ENCODE data around the gene PCDHA11. TPM values are rescaled to one million over a fixed set of nuclear protein-coding genes. Genes with fewer than 3 reads are reported as not detected.

The PCDHA11 gene
- total and polyA plus RNA-seq, 2 donors (not counting 3 experiments of a cell fraction or from before 2014, with no cell fraction given) = not detected

GRCh38 chr5:140877262-140877581 lies 8.5 kb downstream of the PCDHA11 start:
- POLR2A ChIA-PET = no interaction called here
- no peak overlapping the region for H3K9ac ChIP-seq (replicated peaks; ENCODE audit: extremely low read depth, insufficient read depth, low read length)
- CTCF ChIA-PET = no interaction called here
- H3K27me3 ChIP-seq (ENCODE audit: control insufficient read depth in 2 of 2, insufficient read depth in 2 of 2, low read length in 2 of 2) = peaks cover 0 to 7% of the 10 kb centered on the region in 2 experiments
- dilution Hi-C loops (cut with MboI; ENCODE audit: extremely low pct_ligation_motif_present, low sequenced_read_pairs) (no loop called here), intact Hi-C loops (cut with micrococcal nuclease) (no loop called here)
- H3K36me3 ChIP-seq (ENCODE audit: control insufficient read depth in 2 of 2, extremely low read depth in 1 of 2, insufficient read depth in 2 of 2, low read length in 2 of 2) = no peaks in the 10 kb centered on the region
- no peaks in the 10 kb centered on the region for H4K20me1 ChIP-seq (replicated peaks; ENCODE audit: control insufficient read depth, extremely low read depth, insufficient read depth, low read length)
- no peak for TF ChIP-seq FOS (IDR thresholded peaks at IDR 0.05; ENCODE audit: borderline replicate concordance, insufficient read depth, low read length)
- no peak overlapping the region for H3K4me2 ChIP-seq (ENCODE audit: insufficient read depth, low read length)
- H3K4me1 ChIP-seq (ENCODE audit: control insufficient read depth, extremely low read depth, insufficient read depth, low read length) = no peaks in the 10 kb centered on the region
- H3K4me3 ChIP-seq (replicated peaks in 1 of 3; ENCODE audit: insufficient read depth in 1 of 3, low read depth in 1 of 3, low read length in 3 of 3) = no peak overlapping the region
- DNase-seq (ENCODE audit: low read depth, low spot score) = no peak
- H3K27ac ChIP-seq (ENCODE audit: insufficient read depth, low read depth, low read length) = no peak overlapping the region
- H3K79me2 ChIP-seq (ENCODE audit: control insufficient read depth, insufficient read depth, low read length) = no peaks in the 10 kb centered on the region
- FAIRE-seq = no peak
- no TSS peak for BruUV-seq (replicated peaks)
- no peak overlapping the region for H2AFZ ChIP-seq (ENCODE audit: low read depth, low read length)
- no peaks in the 10 kb centered on the region for H3K9me1 ChIP-seq (replicated peaks; ENCODE audit: control insufficient read depth, extremely low read depth, insufficient read depth, low read length)
- H3K9me3 ChIP-seq (replicated peaks; ENCODE audit: control insufficient read depth, insufficient read depth, low read length) = no peaks in the 10 kb centered on the region

GRCh38 chr5:140881889-140882590 lies 13.3 kb downstream of the PCDHA11 start, which contains the start of gene PCDHA13:
PCDHA13 (plus strand) TSS chr5:140882124; CDS start chr5:140882269, 145 bp downstream.
- no peaks in the 10 kb centered on the region for H3K9me3 ChIP-seq (replicated peaks; ENCODE audit: control insufficient read depth, insufficient read depth, low read length)
- ChIA-PET CTCF (interaction anchor here (2.2 kb wide), 1 partner anchor 158 kb away, joined by 12 read pairs; no protein-coding TSS in a partner anchor), POLR2A (no interaction called here)
- H4K20me1 ChIP-seq (replicated peaks; ENCODE audit: control insufficient read depth, extremely low read depth, insufficient read depth, low read length) = no peaks in the 10 kb centered on the region
- H3K36me3 ChIP-seq (ENCODE audit: control insufficient read depth in 2 of 2, extremely low read depth in 1 of 2, insufficient read depth in 2 of 2, low read length in 2 of 2) = no peaks in the 10 kb centered on the region
- no peak for TF ChIP-seq GATA2 (IDR thresholded peaks at IDR 0.05; ENCODE audit: insufficient read depth, insufficient read length, low read depth, low read length)
- TF ChIP-seq CTCF (IDR thresholded peaks at IDR 0.05; ENCODE audit: extremely low read depth in 1 of 2, insufficient read depth in 1 of 2, low read depth in 1 of 2, low read length in 2 of 2) = peak; percentile 11 to 37
- peak; percentile 16 for TF ChIP-seq JUN (IDR thresholded peaks at IDR 0.05; ENCODE audit: borderline replicate concordance, insufficient read depth, insufficient read length, low read depth)
- TF ChIP-seq POLR2A (IDR thresholded peaks at IDR 0.05; ENCODE audit: low read depth, low read length) = no peak
- H3K4me1 ChIP-seq (ENCODE audit: control insufficient read depth, extremely low read depth, insufficient read depth, low read length) = no peaks in the 10 kb centered on the region
- BruUV-seq (replicated peaks) = no TSS peak
- H3K79me2 ChIP-seq (ENCODE audit: control insufficient read depth, insufficient read depth, low read length) = no peaks in the 10 kb centered on the region
- no peak within 1 kb of the TSS for H3K4me2 ChIP-seq (ENCODE audit: insufficient read depth, low read length)
- FAIRE-seq (peak; percentile 60), DNase-seq (ENCODE audit: low read depth, low spot score) (peak; percentile 42)
- H3K9me1 ChIP-seq (replicated peaks; ENCODE audit: control insufficient read depth, extremely low read depth, insufficient read depth, low read length) = no peaks in the 10 kb centered on the region
- H3K27ac ChIP-seq (ENCODE audit: insufficient read depth, low read depth, low read length) = no peak within 1 kb of the TSS
- no peak within 1 kb of the TSS for H3K4me3 ChIP-seq (replicated peaks in 1 of 3; ENCODE audit: insufficient read depth in 1 of 3, low read depth in 1 of 3, low read length in 3 of 3)
- H3K27me3 ChIP-seq (ENCODE audit: control insufficient read depth in 2 of 2, insufficient read depth in 2 of 2, low read length in 2 of 2) = peaks cover 0 to 9% of the 10 kb centered on the region in 2 experiments
- intact Hi-C loops (cut with micrococcal nuclease) = loop anchor here (1.0 to 5.0 kb wide), 2 partner anchors 45 to 159 kb away; partner anchors contain the start of gene PCDHAC1
- H3K9ac ChIP-seq (replicated peaks; ENCODE audit: extremely low read depth, insufficient read depth, low read length) = no peak within 1 kb of the TSS
- dilution Hi-C loops (cut with MboI; ENCODE audit: extremely low pct_ligation_motif_present, low sequenced_read_pairs) = no loop called here
- peak within 1 kb of the TSS; percentile 26 for H2AFZ ChIP-seq (ENCODE audit: low read depth, low read length)
